Liver (tissue), 9 donors: ENCODE measurements around the gene CYBA. TPM values are rescaled to one million over a fixed set of nuclear protein-coding genes. Genes with fewer than 3 reads are reported as not detected.

Source experiments
- DNase-seq: peaks from one replicate; pipeline ENCODE4 v3.0.0-alpha.2; 2017; ENCODE audit warnings: low spot score
- H3K27ac ChIP-seq, 2 donors: one replicate each; pipeline ENCODE4 v1.7.0; 2013; ENCODE audit warnings: inconsistent platforms in 2 of 2, low read length in 2 of 2, control low read depth in 1 of 2, low read depth in 1 of 2, mild to moderate bottlenecking in 1 of 2
- H3K27me3 ChIP-seq, 4 donors: one replicate each; pipeline versions ENCODE4 v1.6.1 to v1.7.0; 2013; ENCODE audit warnings: low read length in 3 of 4, inconsistent platforms in 1 of 4, mild to moderate bottlenecking in 1 of 4, moderate library complexity in 1 of 4; ENCODE audit not compliant: control insufficient read depth in 4 of 4, insufficient read depth in 4 of 4
- H3K36me3 ChIP-seq, 4 donors: one replicate each; pipeline versions ENCODE4 v1.6.1 to v1.7.0; 2013; ENCODE audit warnings: low read length in 3 of 4, mild to moderate bottlenecking in 3 of 4, low read depth in 1 of 4, moderate library complexity in 1 of 4; ENCODE audit not compliant: control insufficient read depth in 4 of 4, insufficient read depth in 3 of 4
- H3K4me1 ChIP-seq, 4 donors: one replicate each; pipeline versions ENCODE4 v1.6.1 to v1.7.0; 2013; ENCODE audit warnings: low read length in 3 of 4, mild to moderate bottlenecking in 3 of 4, moderate library complexity in 1 of 4; ENCODE audit not compliant: control insufficient read depth in 4 of 4, insufficient read depth in 4 of 4
- H3K4me3 ChIP-seq, 3 donors: one replicate each; pipeline versions ENCODE4 v1.6.1 to v1.7.0; 2013; ENCODE audit warnings: low read length in 3 of 3, control low read depth in 1 of 3, low read depth in 1 of 3, mild to moderate bottlenecking in 1 of 3
- H3K9ac ChIP-seq, 2 donors: one replicate each; pipeline ENCODE4 v1.7.0; 2013; ENCODE audit warnings: low read length in 2 of 2, mild to moderate bottlenecking in 2 of 2, moderate library complexity in 2 of 2, control low read depth in 1 of 2, low read depth in 1 of 2
- H3K9me3 ChIP-seq, 4 donors: one replicate each; pipeline versions ENCODE4 v1.6.1 to v1.7.0; 2013; ENCODE audit warnings: low read length in 3 of 4; ENCODE audit not compliant: control insufficient read depth in 4 of 4
- ATF3 ChIP-seq: IDR thresholded peaks from 2 replicates; pipeline ENCODE4 v1.6.1; 2016; ENCODE audit warnings: antibody characterized with exemption
- CTCF ChIP-seq: fragments of 150-350 bp; IDR thresholded peaks from 2 replicates; pipeline ENCODE4 v1.5.1; 2017; ENCODE audit warnings: improper control_type of control experiment, low read depth, low read length; ENCODE audit not compliant: missing input control
- EGR1 ChIP-seq, 2 donors: IDR thresholded peaks; 2 replicates each; pipeline ENCODE4 v1.6.1; 2016 to 2018; ENCODE audit warnings: antibody characterized with exemption in 2 of 2, low read depth in 2 of 2
- FOXA1 ChIP-seq: IDR thresholded peaks from 2 replicates; pipeline ENCODE4 v1.6.1; 2016; ENCODE audit warnings: antibody characterized with exemption
- FOXA2 ChIP-seq: IDR thresholded peaks from 2 replicates; pipeline ENCODE4 v1.6.1; 2016; ENCODE audit warnings: antibody characterized with exemption
- GABPA ChIP-seq, 2 donors: IDR thresholded peaks in 1 of 2; conservative IDR thresholded peaks in 1 of 2; 2 replicates each; pipeline ENCODE4 v1.6.1; 2016; ENCODE audit warnings: antibody characterized with exemption in 2 of 2, mild to moderate bottlenecking in 1 of 2, moderate library complexity in 1 of 2
- HNF4A ChIP-seq, 2 donors: conservative IDR thresholded peaks; 2 replicates each; pipeline ENCODE4 v1.6.1; 2016; ENCODE audit warnings: antibody characterized with exemption in 2 of 2, mild to moderate bottlenecking in 2 of 2
- HNF4G ChIP-seq: IDR thresholded peaks from 2 replicates; pipeline ENCODE4 v1.6.1; 2016; ENCODE audit warnings: antibody characterized with exemption
- JUND ChIP-seq, 2 donors: IDR thresholded peaks; 2 replicates each; pipeline ENCODE4 v1.6.1; 2016; ENCODE audit warnings: antibody characterized with exemption in 2 of 2
- MAX ChIP-seq: IDR thresholded peaks from 2 replicates; pipeline ENCODE4 v1.6.1; 2016; ENCODE audit warnings: antibody characterized with exemption
- NR2F2 ChIP-seq: IDR thresholded peaks from 2 replicates; pipeline ENCODE4 v1.6.1; 2016; ENCODE audit warnings: antibody characterized with exemption
- RAD21 ChIP-seq, 2 donors: IDR thresholded peaks; 2 replicates each; pipeline ENCODE4 v1.6.1; 2016; ENCODE audit warnings: antibody characterized with exemption in 2 of 2, mild to moderate bottlenecking in 2 of 2
- REST ChIP-seq: IDR thresholded peaks from 2 replicates; pipeline ENCODE4 v1.6.1; 2016; ENCODE audit warnings: antibody characterized with exemption, mild to moderate bottlenecking
- RXRA ChIP-seq, 2 donors: IDR thresholded peaks; 2 replicates each; pipeline ENCODE4 v1.6.1; 2017 to 2018; ENCODE audit warnings: antibody characterized with exemption in 2 of 2, mild to moderate bottlenecking in 1 of 2
- SP1 ChIP-seq: IDR thresholded peaks from 2 replicates; pipeline ENCODE4 v1.6.1; 2018; ENCODE audit warnings: antibody characterized with exemption, mild to moderate bottlenecking
- TAF1 ChIP-seq: conservative IDR thresholded peaks from 2 replicates; pipeline ENCODE4 v1.6.1; 2016; ENCODE audit warnings: antibody characterized with exemption, mild to moderate bottlenecking
- YY1 ChIP-seq: IDR thresholded peaks from 2 replicates; pipeline ENCODE4 v1.6.1; 2016; ENCODE audit warnings: antibody characterized with exemption, mild to moderate bottlenecking
- ZBTB33 ChIP-seq: IDR thresholded peaks from 2 replicates; pipeline ENCODE4 v1.6.1; 2016; ENCODE audit warnings: antibody characterized with exemption
- WGBS: extraction: QIAGEN DNeasy Blood & Tissue Kit; methylation state at CpG from one replicate; pipeline ENCODE4 v1.1.7; 2013; 5-methylcytosine and 5-hydroxymethylcytosine counted together
- polyA plus RNA-seq, 2 donors: library from polyadenylated mRNA; stranded (reverse) in 1 of 2; unstranded in 1 of 2; fragments of 200-250 nt in 1 of 2; fragments of >200 nt in 1 of 2; fragmentation: Nextera tagmentation in 1 of 2; extraction: Ambion mirVana in 1 of 2; gene quantifications; one replicate each; pipeline versions ENCODE4 v1.2.1 to v1.2.3, GENCODE V29; 2013 to 2015
- total RNA-seq, 2 donors: library from RNA; depleted of rRNA; stranded (reverse); fragments of >200 nt; gene quantifications; one replicate each; pipeline ENCODE4 v1.2.3, GENCODE V29; 2014
- donor health status: healthy.
- donor health status: healthy.
- donor health status: healthy.
- donor health status: healthy.
- donor health status: healthy.

CYBA gene
- total and polyA plus RNA-seq, 4 donors: 39.0 to 217 (median 52.6) TPM

GRCh38 chr16:88643644-88643932, 7.3 kb downstream of the CYBA start:
- H3K9ac ChIP-seq: no peak overlapping the region
- no peaks in the 10 kb centered on the region for H3K9me3 ChIP-seq
- no peaks in the 10 kb centered on the region for H3K4me1 ChIP-seq
- no peak overlapping the region for H3K4me3 ChIP-seq
- peaks cover 0 to 3% (median under 1%) of the 10 kb centered on the region in 4 donors for H3K27me3 ChIP-seq
- no peak overlapping the region for H3K27ac ChIP-seq
- TF ChIP-seq FOXA1 (no peak), RAD21 (IDR thresholded peaks at IDR 0.05) (no peak), SP1 (no peak), TAF1 (no peak), GABPA (IDR thresholded peaks at IDR 0.05 in 1 of 2, conservative IDR thresholded peaks at IDR 0.05 in 1 of 2) (no peak), ATF3 (no peak), HNF4A (conservative IDR thresholded peaks at IDR 0.05) (no peak), HNF4G (no peak), EGR1 (IDR thresholded peaks at IDR 0.05; ENCODE audit: low read depth in 2 of 2) (no peak), REST (no peak), MAX (no peak), ZBTB33 (no peak), JUND (IDR thresholded peaks at IDR 0.05) (no peak), RXRA (IDR thresholded peaks at IDR 0.05) (no peak), NR2F2 (no peak), YY1 (no peak)
- peaks cover 0 to 2% (median under 1%) of the 10 kb centered on the region in 4 donors for H3K36me3 ChIP-seq
- no peak for DNase-seq
- WGBS: 95% methylated on average over 9 of the region's 9 CpGs

- no peak for DNase-seq
- Histone ChIP-seq H3K4me3 (no peak overlapping the region), H3K9me3 (no peaks in the 10 kb centered on the region), H3K9ac (no peak overlapping the region), H3K36me3 (peaks cover 0 to 2% (median under 1%) of the 10 kb centered on the region in 4 donors), H3K4me1 (no peaks in the 10 kb centered on the region), H3K27me3 (peaks cover 0 to 3% (median under 1%) of the 10 kb centered on the region in 4 donors), H3K27ac (no peak overlapping the region)
- 93% methylated on average over 58 of the region's 58 CpGs for WGBS
- no peak for TF ChIP-seq RAD21 (IDR thresholded peaks at IDR 0.05)
- TF ChIP-seq TAF1: no peak
- no peak for TF ChIP-seq EGR1 (IDR thresholded peaks at IDR 0.05; ENCODE audit: low read depth in 2 of 2)
- TF ChIP-seq REST: no peak
- TF ChIP-seq ATF3: no peak
- no peak for TF ChIP-seq NR2F2
- TF ChIP-seq YY1: no peak
- TF ChIP-seq RXRA (IDR thresholded peaks at IDR 0.05): no peak
- no peak for TF ChIP-seq CTCF
- TF ChIP-seq SP1: no peak
- no peak for TF ChIP-seq FOXA2
- no peak for TF ChIP-seq MAX
- no peak for TF ChIP-seq FOXA1
- no peak for TF ChIP-seq HNF4A (conservative IDR thresholded peaks at IDR 0.05)
These were observed 7.8 kb downstream of the CYBA start for GRCh38 chr16:88642881-88643643.
